ENCODE results near the gene ATF4. TPM values are rescaled to one million over a fixed set of nuclear protein-coding genes. Genes with fewer than 3 reads are reported as not detected.

Gene ATF4
- total and polyA plus RNA-seq, 2 donors (not counting 3 experiments of a cell fraction or from before 2014, with no cell fraction given) = 312 to 668 TPM

DNA sequence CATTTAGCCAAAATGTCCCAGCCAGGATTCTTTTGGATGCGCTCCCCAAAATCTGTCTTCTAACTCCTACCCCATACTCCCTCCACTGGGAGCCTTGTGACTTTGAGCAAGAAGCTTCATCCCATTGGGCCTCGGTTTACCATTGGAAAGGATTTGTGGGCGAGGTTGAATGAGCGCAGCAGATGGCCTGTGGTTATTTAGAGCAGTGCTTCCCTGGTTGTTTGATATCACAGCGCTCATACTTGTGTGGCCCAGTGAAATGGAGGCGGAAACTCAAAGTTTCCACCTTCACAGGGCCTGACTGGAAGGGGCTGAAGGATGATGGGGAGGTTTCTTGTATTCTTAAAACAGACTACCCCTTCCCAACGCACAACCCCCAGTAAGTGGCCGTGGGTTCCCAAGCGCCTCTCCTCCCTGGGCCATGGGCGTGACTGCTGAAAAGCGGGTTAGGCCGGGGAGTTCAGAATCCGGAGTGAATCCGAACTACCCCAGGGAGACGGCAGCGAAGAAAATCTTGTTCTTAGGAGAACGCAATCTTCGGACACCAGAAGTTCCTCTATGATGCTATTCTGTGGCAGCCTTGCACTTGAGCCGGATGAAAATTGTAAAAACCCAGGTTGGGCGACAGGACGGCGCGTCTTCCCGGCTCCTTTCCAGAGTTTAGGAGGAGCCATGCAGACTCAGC, 1.2 kb upstream of the ATF4 start:
- H3K4me1 ChIP-seq (ENCODE audit: control insufficient read depth, extremely low read depth, insufficient read depth, low read length) = peaks cover 15% of the 10 kb centered on the region
- no TSS peak for BruUV-seq (replicated peaks)
- POLR2A ChIA-PET = interaction anchor here (0.8 to 1.0 kb wide), 7 partner anchors 10 to 119 kb away, joined by 3 to 13 read pairs (median 5); partner anchors contain the start of genes MIEF1 and TAB1
- dilution Hi-C loops (cut with MboI; ENCODE audit: extremely low pct_ligation_motif_present, low sequenced_read_pairs) = no loop called here
- H3K36me3 ChIP-seq (ENCODE audit: control insufficient read depth in 2 of 2, extremely low read depth in 1 of 2, insufficient read depth in 2 of 2, low read length in 2 of 2) = peaks cover 11 to 28% of the 10 kb centered on the region in 2 experiments
- H3K27ac ChIP-seq (ENCODE audit: insufficient read depth, low read depth, low read length) = peak overlapping the region; percentile 93
- FAIRE-seq (peak; percentile 26), DNase-seq (ENCODE audit: low read depth, low spot score) (no peak)
- H3K27me3 ChIP-seq (ENCODE audit: control insufficient read depth in 2 of 2, insufficient read depth in 2 of 2, low read length in 2 of 2) = no peaks in the 10 kb centered on the region
- H2AFZ ChIP-seq (ENCODE audit: low read depth, low read length) = peak overlapping the region; percentile 14
- peak overlapping the region; percentile 97 for H3K9ac ChIP-seq (replicated peaks; ENCODE audit: extremely low read depth, insufficient read depth, low read length)
- peaks cover 45% of the 10 kb centered on the region for H3K79me2 ChIP-seq (ENCODE audit: control insufficient read depth, insufficient read depth, low read length)
- peak overlapping the region; percentile 59 to 96 (median 92) for H3K4me3 ChIP-seq (replicated peaks in 1 of 3; ENCODE audit: insufficient read depth in 1 of 3, low read depth in 1 of 3, low read length in 3 of 3)
- no peaks in the 10 kb centered on the region for H3K9me1 ChIP-seq (replicated peaks; ENCODE audit: control insufficient read depth, extremely low read depth, insufficient read depth, low read length)
- no peaks in the 10 kb centered on the region for H3K9me3 ChIP-seq (replicated peaks; ENCODE audit: control insufficient read depth, insufficient read depth, low read length)
- no peak for TF ChIP-seq POLR2A (IDR thresholded peaks at IDR 0.05; ENCODE audit: low read depth, low read length)
- no peak for TF ChIP-seq FOS (IDR thresholded peaks at IDR 0.05; ENCODE audit: borderline replicate concordance, insufficient read depth, low read length)
- TF ChIP-seq GATA2 (IDR thresholded peaks at IDR 0.05; ENCODE audit: insufficient read depth, insufficient read length, low read depth, low read length) = no peak
- no peak for TF ChIP-seq POLR2AphosphoS5 (IDR thresholded peaks at IDR 0.05; ENCODE audit: insufficient read depth, low read depth, low read length)
- TF ChIP-seq, protein P1, sequence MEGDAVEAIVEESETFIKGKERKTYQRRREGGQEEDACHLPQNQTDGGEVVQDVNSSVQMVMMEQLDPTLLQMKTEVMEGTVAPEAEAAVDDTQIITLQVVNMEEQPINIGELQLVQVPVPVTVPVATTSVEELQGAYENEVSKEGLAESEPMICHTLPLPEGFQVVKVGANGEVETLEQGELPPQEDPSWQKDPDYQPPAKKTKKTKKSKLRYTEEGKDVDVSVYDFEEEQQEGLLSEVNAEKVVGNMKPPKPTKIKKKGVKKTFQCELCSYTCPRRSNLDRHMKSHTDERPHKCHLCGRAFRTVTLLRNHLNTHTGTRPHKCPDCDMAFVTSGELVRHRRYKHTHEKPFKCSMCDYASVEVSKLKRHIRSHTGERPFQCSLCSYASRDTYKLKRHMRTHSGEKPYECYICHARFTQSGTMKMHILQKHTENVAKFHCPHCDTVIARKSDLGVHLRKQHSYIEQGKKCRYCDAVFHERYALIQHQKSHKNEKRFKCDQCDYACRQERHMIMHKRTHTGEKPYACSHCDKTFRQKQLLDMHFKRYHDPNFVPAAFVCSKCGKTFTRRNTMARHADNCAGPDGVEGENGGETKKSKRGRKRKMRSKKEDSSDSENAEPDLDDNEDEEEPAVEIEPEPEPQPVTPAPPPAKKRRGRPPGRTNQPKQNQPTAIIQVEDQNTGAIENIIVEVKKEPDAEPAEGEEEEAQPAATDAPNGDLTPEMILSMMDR (IDR thresholded peaks at IDR 0.05; ENCODE audit: extremely low read depth in 1 of 2, insufficient read depth in 1 of 2, low read depth in 1 of 2, low read length in 2 of 2) = no peak
- TF ChIP-seq JUN (IDR thresholded peaks at IDR 0.05; ENCODE audit: borderline replicate concordance, insufficient read depth, insufficient read length, low read depth) = no peak
- TF ChIP-seq, protein P2, sequence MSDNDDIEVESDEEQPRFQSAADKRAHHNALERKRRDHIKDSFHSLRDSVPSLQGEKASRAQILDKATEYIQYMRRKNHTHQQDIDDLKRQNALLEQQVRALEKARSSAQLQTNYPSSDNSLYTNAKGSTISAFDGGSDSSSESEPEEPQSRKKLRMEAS (IDR thresholded peaks at IDR 0.05; ENCODE audit: insufficient read depth, insufficient read length) = no peak
- no peak for TF ChIP-seq EZH2 (IDR thresholded peaks at IDR 0.05; ENCODE audit: borderline replicate concordance, low read depth, low read length, severe bottlenecking)
- TF ChIP-seq MYC (IDR thresholded peaks at IDR 0.05; ENCODE audit: low read depth, low read length) = no peak
- intact Hi-C loops (cut with micrococcal nuclease) = loop anchor here (5.0 kb wide), 1 partner anchor 122 kb away; the partner anchor contains the start of gene TAB1
- no peaks in the 10 kb centered on the region for H4K20me1 ChIP-seq (replicated peaks; ENCODE audit: control insufficient read depth, extremely low read depth, insufficient read depth, low read length)
- CTCF ChIA-PET = interaction anchor here (1.0 to 5.6 kb wide), 7 partner anchors 10 to 82 kb away, joined by 3 to 58 read pairs (median 11); partner anchors contain the start of gene MIEF1
- peak overlapping the region; percentile 74 for H3K4me2 ChIP-seq (ENCODE audit: insufficient read depth, low read length)
